AG04449 (cell line): ENCODE measurements around the gene CD209.

Experiments
- CTCF ChIA-PET: fragments of 350-600 bp; formaldehyde crosslinking; extraction: SDS; loops from one replicate; lab custom pipeline; 2021; ENCODE audit warnings: antibody characterized with exemption; lab: Yijun Ruan, JAX
- POLR2A ChIA-PET: fragments of 400-600, 350-600 bp; formaldehyde crosslinking; extraction: SDS; loops from one replicate; lab custom pipeline; 2020; ENCODE audit warnings: antibody characterized with exemption, inconsistent platforms; lab: Yijun Ruan, JAX
- DNase-seq: peaks from one replicate; pipeline ENCODE4 v3.0.0-alpha.2; 2010; ENCODE audit warnings: low read depth, low spot score
- H3K4me3 ChIP-seq: 2 replicates; pipeline ENCODE4 v1.5.1; 2011; ENCODE audit warnings: low read depth, mild to moderate bottlenecking, control low read depth, low read length
- CTCF ChIP-seq: IDR thresholded peaks from one replicate; pipeline ENCODE4 v1.5.1; 2011; ENCODE audit warnings: mild to moderate bottlenecking, moderate library complexity, low read length, control low read depth, inconsistent platforms; ENCODE audit not compliant: insufficient read depth; ENCODE audit errors: missing control alignments

Gene CD209

GRCh38 chr19:7694499-7694898 lies 52.8 kb downstream of the CD209 start:
- POLR2A ChIA-PET = no interaction called here
- no peak for TF ChIP-seq CTCF
- DNase-seq = no peak
- H3K4me3 ChIP-seq = no peak overlapping the region
- CTCF ChIA-PET = interaction anchor here (1.4 kb wide), 1 partner anchor 13 kb away, joined by 9 read pairs; the partner anchor contains the start of gene TRAPPC5

- POLR2A ChIA-PET = no interaction called here
- CTCF ChIA-PET = no interaction called here
- no peak overlapping the region for H3K4me3 ChIP-seq
- no peak for TF ChIP-seq CTCF
- DNase-seq = no peak
These were observed 54.8 kb downstream of the CD209 start for GRCh38 chr19:7692417-7693088.

GRCh38 chr19:7691497-7691896 lies 55.8 kb downstream of the CD209 start:
- POLR2A ChIA-PET = no interaction called here
- no peak for TF ChIP-seq CTCF
- CTCF ChIA-PET = no interaction called here
- DNase-seq = no peak
- H3K4me3 ChIP-seq = no peak overlapping the region

GRCh38 chr19:7690779-7691258 lies 56.5 kb downstream of the CD209 start:
- POLR2A ChIA-PET = no interaction called here
- CTCF ChIA-PET = interaction anchor here (2.0 kb wide), 1 partner anchor 10 kb away, joined by 14 read pairs; the partner anchor contains the start of gene TRAPPC5
- no peak for TF ChIP-seq CTCF
- H3K4me3 ChIP-seq = no peak overlapping the region
- no peak for DNase-seq
